Activated CD4-positive, alpha-beta T cell treated with anti-CD3 and anti-CD28 coated beads, Interleukin-2, amount 50 U/mL, for 1 hour (primary cell): Measurements from ENCODE around the gene WDTC1.

Experiments
- DNase-seq: peaks from one replicate; pipeline ENCODE4 v3.0.0-alpha.2; 2020

Gene WDTC1

DNA sequence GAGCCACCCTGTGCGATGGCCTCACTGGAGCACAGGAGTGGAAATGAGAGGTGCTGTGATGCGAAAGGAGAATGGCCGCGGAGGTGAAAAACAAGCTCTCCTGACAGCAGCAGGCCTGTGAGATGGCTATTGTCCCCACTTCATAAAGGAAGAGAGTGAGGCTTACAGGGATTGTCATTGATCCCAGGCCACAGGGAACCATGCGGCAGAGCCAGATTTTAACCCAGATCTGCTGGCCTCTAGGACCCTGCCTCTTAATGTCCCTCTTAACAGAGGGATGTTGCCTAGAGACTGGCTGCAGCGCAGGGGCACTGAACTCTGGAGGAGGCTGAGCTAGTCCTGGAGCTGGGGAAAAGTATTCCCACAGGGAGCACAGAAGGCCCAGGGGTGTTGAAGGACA lies 104.3 kb downstream of the WDTC1 start:
- DNase-seq = no peak

DNA sequence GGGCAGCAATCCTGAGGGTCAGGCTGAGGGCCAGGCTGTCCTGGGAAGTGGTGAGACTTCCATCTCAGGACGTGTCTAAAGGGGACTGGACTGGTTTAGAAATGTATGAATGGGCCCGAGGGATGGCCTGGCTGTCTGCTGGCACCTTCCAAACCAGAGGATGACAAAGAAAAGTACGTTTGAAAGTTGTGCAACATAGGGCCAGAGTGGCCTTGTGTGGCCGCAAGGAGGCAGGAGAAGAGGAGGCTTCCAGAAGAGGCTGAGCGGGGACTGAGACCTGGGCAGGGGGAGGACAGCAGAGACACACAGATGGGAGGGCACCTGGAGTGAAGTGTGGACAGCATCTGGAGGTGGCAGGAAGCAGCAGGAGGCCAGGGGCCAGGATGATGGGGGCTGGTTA lies 104.8 kb downstream of the WDTC1 start:
- DNase-seq = no peak

DNA sequence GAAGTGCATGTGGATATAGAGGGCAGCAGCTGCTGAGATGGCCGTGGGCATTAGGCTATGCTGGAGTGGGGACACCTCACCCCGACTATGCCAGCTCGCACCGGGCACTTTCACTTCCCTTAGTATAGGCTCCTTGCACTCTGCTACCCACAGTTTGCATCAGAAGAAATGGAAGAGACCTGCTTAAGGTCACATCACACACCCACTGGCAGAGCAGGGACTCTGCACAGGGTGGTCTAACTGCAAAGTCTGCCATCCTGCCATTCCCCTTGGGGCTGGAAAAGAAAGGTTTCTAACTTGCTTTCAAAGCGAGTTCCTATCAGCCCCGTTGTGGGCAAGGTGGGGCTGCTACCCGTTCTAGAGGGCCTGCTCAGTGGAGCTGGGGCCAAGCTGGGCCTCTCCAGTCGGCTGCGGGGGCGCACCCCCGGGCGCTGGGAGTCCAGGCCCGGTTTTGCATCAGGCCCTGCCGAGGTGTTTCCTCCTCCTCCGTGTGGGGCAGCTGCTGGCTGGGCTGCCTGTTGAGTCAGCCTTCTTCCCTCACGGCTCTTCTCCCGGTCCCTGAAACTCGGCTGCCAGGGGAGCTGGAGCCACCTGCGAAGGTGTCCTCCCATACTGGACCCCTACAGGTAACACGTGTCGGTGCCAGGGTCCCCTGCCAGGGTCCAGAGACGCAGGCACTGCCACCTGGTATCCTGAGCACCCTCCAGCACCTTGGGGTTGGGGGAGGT lies 107.3 kb downstream of the WDTC1 start, which contains the start of gene SYTL1:
Gene SYTL1, plus strand, starts transcription at position 498 of the 728 bp plus-strand sequence. CDS start 3,313 bp downstream, outside the sequence.
- peak; percentile 66 for DNase-seq

DNA sequence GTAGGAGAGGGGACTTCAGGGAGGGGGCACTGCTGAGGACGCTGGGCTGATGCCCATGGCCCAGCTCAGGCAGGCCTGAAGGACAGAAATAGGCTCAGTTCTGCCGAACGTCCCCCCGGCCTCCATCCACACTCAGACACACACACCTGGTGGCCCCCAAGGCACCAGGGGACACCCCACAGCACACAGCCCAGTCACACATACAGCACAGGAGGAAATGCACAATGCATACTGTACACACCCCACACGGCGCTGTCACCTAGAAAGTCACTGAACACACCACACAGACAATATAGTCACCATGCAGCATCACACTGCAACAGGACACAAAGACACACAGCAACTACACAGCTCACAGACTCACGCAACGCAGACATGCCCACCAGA lies 108.0 kb downstream of the WDTC1 start:
- peak; percentile 30 for DNase-seq

DNA sequence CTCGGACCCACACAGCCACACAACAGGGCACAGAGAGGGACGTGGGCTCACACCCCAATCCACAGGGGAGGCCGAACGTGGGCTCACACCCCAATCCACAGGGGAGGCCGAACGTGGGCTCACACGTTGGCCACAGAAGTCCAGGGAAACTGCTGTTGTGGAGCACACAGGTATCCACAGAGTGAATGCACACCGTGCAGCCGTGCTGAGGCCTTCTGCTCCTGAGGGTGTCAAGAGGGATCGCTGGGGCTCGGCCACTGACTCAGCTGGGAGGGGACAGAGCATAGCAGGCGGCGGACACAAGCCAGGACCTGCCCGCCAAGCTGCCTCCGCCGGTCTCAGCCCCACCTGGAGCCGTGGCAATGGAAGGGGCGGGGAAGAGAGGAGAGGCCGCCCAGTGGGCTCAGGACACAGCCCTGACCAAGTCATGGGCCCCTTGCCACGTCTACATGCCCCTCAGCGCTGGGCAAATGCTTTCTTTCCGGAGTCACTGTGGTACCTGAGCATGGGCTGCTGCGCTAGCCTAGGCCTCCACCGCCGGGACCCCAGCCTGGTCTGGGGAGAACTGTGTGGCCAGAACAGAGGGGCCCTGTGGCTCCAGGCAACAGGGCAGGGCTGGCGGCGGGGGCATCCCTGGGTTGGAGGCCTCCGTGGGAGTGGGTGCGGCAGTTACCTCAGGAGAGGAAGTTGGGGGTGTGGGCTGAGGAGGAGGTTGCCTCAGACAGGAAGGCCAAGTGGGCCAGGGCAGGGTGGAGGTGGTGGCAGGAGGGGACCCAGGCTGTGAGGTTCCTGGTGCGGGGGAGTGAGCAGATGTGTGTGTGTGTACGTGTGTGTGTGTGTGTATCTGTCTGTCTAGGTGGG lies 108.6 kb downstream of the WDTC1 start:
- peak; percentile 70 for DNase-seq

DNA sequence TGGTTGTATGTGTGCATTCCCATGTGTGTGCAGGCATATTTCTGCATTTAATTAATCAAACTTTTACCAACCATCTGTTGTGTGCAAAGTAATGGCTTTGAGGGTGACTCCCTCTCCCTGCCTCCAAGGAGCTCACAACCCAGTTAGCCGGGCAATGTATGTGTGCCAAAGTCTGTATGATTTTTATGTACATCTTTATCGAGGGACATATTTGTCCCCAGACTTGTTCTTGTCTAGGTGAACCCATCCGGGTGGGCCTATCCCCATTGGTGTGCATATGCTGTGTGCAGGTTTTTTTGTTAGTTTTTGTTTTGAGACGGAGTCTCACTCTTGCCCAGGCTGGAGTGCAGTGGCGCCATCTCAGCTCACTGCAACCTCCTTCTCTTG lies 109.2 kb downstream of the WDTC1 start:
- no peak for DNase-seq

DNA sequence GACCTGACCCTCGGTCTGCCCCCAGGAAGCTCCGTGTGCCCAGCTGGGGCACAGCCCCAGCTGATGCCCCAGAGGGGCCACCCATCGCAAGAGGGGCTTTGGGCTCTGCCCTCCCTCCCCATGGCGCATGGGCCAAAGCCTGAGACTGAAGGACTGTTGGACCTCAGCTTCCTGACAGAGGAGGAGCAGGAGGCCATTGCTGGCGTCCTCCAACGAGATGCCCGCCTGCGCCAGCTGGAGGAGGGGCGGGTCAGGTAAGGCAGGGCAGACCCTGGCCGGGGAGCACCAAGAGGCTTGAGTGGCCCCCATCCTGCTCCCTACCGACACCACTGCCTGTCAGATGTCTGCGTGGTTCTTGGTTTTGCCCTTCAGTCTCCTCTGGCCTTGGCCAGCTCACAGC lies 110.8 kb downstream of the WDTC1 start:
- no peak for DNase-seq

DNA sequence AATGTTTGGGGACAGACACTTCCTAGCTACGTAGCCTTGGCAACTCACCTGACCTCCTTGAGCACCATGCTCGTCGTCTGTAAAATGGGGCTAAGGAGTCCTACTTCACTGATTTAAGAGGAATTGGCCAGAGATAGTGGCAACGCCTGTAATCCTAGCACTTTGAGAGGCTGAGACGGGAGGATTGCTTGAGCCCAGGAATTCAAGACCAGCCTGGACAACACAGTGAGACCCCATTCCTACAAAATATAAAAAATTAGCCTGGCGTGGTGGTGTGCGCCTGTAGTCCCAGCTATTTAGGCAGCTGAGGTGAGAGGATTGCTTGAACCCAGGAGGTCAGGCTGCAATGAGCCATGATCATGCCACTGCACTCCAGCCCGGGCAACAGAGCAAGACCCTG lies 111.9 kb downstream of the WDTC1 start:
- no peak for DNase-seq

DNA sequence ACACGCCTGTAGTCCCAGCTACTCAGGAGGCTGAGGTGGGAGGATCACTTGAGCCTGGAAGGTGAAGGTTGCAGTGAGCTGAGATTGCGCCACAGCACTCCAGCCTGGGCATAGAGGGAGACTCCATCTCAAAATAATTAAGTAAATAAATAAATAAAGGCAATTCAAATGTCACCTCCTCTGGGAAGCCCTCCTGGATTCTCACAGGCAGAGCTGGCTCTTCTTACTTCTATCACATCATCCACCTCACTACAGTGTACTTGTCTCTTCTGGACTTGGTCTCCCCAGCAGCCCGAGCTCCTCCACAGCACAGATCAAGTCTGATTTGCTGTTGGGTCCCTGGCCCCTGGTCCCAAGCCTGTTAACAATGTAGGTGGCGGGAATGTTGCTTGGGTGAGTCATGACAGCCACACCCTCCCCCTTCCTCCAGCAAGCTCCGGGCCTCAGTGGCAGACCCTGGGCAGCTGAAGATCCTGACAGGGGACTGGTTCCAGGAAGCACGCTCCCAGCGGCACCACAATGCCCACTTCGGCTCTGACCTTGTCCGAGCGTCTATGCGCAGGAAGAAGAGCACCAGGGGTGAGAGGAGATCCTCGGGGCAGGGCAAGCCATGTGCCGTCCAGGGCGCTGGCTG lies 112.7 kb downstream of the WDTC1 start:
- no peak for DNase-seq

DNA sequence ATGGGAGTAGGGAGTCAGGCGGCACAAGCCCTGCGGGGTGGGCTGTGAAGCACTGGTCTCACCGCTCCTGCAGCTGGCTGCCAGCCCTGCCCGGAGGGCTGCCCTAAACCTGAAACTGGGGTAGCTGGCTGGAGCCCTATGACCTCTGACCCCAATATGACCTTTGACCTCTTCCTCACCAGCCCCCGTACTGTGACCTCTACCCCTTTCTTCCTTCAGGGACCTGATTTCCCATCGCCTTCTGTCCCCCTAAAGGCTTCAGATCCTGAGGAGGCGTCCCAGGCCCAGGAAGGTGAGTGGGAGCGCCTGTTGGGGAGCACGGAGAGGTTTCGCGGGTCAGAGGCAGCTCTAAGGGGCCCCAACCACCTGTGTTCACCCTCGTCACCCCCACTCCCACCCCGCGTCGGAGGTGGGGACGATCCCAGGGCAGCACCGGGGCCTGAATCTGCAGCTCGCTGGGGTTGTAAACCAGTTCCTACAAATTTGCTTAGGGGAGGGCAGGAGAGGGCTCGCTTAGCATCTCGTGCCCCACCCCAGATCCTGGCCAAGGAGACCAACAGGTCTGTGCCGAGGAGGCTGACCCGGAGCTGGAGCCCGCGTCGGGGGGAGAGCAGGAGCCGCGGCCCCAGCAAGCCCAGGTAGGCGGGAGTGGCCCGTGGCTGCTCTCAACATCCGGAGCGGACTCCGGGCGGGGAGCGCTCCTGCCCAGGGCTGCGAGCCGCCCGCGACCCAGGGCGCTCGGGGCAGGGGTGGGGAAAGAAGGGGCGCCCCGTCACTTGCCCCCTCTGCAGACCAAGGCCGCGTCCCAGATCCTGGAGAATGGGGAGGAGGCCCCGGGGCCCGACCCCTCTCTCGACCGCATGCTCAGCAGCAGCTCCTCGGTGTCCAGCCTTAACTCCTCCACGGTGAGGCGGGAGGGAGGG lies 114.7 kb downstream of the WDTC1 start:
- DNase-seq = peak; percentile 36

DNA sequence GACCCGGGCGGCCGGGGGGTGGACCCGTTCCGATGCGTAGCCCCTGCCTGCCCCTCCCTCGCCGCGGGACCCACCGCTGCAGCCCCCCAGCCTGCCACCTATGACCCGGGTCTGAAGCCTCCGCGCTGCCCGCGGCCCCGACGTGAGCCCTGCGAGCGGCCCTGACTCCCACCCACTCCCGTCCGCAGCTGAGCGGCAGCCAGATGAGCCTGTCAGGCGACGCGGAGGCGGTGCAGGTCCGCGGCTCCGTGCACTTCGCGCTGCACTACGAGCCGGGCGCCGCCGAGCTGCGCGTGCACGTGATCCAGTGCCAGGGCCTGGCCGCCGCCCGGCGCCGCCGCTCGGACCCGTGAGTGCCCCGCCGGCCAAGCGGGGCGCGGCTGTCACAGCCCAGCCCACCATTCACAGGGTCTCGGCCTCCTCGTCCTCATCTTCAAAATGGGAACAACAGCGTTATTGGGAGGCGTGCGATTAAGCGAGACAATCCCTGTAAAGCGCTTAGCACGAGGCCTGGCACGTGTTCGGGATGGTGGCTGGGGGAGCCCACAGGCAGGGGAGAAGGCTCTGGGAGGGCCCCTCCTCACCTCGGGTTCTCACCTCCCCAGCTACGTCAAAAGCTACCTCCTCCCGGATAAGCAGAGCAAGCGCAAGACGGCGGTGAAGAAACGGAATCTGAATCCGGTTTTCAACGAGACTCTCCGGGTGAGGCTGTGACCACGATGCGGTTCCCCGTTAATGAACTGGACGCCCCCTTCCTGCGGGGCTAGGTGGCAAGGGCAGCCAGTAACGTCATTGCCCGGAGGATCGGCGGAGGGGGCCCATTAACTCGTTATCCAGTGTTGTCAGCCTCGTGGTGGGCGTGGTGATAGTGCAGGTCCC lies 115.6 kb downstream of the WDTC1 start:
- no peak for DNase-seq

DNA sequence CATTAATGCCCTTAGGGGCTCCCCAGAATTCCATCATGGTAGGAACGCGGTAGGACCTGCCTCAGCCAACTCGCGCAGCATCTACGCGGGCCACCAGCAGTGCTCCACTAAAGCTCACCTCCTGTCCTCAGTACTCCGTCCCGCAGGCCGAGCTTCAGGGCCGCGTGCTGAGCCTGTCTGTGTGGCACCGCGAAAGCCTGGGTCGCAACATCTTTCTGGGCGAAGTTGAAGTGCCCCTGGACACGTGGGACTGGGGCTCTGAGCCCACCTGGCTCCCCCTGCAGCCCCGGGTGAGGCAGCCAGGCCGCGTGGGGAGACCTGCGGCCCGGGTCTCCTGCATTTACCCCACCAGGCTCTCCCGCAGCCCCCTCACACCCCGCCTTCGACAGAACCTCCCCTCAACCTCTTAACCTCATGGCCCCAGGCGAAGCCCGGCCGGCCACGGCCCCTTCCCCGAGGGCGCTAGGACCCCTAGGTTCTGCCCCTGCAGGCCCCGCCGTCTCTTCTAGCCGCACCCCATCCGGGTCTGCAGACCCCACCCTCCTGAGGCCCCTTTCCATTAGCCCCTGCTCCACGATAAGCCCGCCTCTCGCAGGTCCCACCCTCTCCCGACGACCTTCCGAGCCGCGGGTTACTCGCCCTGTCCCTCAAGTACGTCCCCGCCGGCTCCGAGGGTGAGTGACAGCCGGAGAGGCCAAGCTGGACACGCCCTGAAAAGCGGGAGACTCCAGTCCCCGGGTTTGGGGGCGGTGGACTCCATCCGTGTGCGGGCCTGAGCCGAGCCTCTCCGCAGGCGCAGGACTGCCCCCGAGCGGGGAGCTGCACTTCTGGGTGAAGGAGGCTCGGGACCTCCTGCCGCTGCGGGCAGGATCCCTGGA lies 116.5 kb downstream of the WDTC1 start:
- no peak for DNase-seq

DNA sequence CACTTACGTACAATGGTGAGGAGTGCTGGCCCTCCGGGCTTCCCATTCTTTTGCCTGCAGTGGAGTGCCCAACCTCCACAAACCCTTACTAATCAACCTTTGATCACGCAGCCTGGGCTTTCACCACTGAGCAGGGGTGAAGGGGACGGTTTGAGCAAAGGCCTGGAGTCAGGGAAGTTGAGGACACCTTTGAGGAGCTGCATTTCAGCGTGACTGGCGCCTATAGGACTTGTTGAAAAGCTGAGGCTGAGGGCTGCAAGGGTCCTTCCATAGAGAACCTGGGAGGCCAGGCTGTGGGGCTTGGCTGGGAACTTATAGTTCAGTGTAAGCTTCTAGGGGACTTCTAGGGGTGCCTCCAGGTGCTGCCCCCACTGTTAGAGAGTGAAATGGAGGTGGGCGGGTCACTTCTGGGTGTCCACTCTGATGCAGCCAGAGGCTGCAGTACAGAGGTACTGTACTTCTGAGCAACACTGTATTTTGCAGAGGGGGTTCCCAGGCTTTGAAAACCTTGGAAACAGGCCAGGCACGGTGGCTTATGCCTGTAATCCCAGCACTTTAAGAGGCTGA lies 117.2 kb downstream of the WDTC1 start:
- DNase-seq = no peak

DNA sequence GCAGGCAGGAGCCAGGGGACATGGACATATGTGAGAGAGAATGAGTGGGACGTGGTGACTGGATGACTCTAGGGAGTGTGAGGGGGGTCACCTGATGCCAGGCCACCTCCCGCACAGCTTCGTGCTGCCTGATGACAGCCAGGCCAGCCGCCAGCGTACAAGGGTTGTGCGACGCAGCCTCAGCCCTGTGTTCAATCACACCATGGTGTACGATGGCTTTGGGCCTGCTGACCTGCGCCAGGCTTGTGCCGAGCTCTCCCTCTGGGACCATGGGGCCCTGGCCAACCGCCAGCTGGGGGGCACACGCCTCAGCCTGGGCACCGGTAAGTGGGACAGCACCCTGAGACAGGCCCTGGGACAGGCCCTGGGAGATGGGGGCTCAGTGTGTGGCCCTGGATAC lies 118.7 kb downstream of the WDTC1 start:
- DNase-seq = no peak

DNA sequence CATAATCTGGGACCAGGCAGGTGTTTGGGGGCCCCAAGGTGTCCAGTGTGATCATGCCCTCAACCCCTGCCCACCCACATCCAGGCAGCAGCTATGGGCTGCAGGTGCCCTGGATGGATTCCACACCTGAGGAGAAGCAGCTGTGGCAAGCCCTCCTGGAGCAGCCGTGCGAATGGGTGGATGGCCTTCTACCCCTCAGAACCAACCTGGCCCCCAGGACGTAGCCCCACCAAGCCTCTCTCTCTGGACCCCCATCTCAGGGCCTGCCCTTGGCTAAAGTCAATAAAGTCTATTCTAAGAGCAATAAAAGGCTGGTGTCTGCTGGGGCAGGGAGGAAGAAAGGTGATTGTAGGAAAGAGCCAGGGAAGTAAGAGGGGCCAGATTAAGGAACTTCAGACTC lies 119.2 kb downstream of the WDTC1 start:
- no peak for DNase-seq

DNA sequence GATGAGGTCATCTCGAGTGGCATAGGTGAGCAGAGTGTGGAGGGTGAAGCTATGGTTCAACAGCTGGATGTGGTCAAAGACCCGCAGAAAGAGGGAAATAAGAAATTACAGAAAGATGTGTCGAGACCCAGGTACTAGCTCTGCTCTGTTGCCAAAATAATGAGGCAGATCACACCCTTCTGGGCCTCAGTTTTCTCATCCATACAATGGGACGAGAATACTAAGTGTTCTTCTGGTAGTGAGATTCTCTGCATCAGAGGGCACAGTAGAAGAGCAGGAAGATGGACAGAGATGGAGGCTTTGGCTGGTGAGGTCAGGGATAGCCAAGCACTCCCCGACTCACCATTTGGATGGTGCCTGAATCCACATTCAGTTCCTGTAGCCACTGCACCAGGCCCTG lies 121.3 kb downstream of the WDTC1 start:
- DNase-seq = no peak

DNA sequence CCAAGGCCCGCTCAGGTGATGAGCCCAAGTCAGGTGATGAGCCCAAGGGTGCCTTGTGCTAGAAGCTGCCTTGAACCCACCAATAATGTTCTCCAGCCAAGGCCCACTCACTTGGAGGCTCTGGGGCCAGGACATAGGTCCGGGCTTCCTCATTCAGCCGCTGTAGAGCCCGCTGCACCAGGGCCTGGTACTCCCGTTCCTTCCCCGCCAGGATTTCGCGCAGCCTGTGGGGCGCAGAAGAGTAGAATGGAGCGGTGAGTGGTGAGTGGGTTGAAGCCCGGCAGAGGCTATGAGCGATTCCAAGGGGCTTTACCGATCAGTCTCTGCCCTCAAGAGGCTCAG lies 121.8 kb downstream of the WDTC1 start:
- DNase-seq = no peak

DNA sequence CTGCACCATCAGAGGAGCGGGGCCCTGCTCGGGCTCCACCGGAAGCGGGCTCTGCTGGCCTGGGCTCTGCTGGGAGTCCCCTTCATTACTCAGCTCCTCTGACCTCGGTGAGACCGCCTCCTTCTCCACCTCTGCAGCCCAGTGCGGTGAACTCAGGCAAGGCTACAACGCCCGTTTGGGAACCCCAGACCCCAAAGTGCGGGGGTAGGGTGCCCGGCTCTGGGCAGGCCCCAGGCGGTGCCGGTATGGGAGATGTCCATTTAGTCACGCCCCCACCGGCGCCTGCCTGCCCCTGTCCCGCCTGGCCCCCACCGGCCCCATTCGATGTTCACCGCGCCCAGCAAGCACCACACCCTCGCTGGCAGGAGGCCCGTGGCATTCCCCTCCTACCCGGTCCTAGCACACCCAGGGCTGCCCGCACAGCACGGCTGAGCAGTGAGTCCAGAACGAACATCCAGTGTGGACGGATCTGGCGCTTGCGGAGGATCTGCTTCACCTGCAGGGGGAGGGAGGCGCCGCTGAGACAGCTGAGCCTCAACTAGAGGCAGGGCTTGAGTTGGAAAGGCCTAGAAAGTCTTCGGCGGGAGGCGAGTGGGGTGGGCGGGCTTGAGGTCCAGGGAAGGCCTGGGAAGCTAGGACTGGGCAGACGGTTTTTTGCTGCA lies 122.3 kb downstream of the WDTC1 start:
- DNase-seq = peak; percentile 33

DNA sequence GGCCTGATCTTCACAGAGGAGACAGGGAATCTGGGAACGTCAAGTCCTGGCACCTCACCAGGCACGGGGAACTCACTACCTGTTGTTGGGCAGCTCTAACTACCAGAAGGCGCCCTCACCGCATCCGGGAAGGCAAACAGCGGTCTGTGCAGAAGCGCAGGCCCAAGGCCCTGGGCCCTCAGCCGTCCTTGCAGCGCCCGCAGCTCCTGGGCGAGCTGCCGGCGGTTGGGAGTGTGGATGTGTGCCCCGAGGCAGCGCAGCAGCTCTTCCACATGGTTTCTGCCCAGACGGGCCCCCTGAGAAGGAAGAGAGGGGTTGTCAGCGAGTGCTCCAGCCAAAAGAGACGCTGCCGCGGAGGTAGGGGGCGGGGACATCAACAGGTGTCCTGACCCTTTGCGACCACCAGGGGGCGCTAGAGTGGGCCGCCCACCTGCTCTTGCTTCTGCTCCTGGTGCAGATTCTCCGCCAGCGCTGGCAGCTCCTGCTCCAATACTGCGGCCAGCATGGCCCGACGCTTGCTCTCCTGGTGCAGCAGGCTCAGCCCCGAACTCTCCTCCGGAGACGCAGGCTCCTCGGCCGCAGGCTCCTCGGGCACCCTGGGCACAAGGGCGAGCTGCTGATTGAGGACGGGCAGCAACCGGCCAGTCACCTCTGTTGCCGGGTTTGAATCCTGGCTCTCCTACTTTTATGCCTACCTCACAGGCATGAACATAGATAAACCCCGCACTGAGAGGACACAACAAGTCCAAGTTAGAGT lies 123.0 kb downstream of the WDTC1 start:
- DNase-seq = peak; percentile 81
